Glomerular endothelial cell (primary cell): ENCODE data around the gene ANKRA2. TPM values are rescaled to one million over a fixed set of nuclear protein-coding genes. Genes with fewer than 3 reads are reported as not detected.
"Not testable (repeated sequence)": the region's sequence is repeated elsewhere in the genome, so short reads cannot be mapped to it uniquely, and the experiment has no call there.

Experiments
- DNase-seq: peaks from one replicate; pipeline ENCODE4 v3.0.0-alpha.2; 2011; ENCODE audit warnings: low read depth, low spot score; ENCODE audit errors: extremely low read depth
- total RNA-seq: library from RNA; depleted of rRNA; stranded (reverse); fragments of >200 nt; gene quantifications from 2 replicates; pipeline ENCODE4 v1.2.3, GENCODE V29; 2015

ANKRA2 gene
- total RNA-seq, 1 donor from 2014 or later = 11.8 TPM

GRCh38 chr5:73552642-73553041, 12.8 kb downstream of the ANKRA2 start:
- DNase-seq = no peak

- no peak for DNase-seq
These were observed 15.4 kb downstream of the ANKRA2 start for GRCh38 chr5:73550016-73550415.

- DNase-seq = no peak
These were observed 20.0 kb downstream of the ANKRA2 start for GRCh38 chr5:73545403-73545779.

GRCh38 chr5:73544429-73545402, 20.7 kb downstream of the ANKRA2 start:
- peak; percentile 80 for DNase-seq

GRCh38 chr5:73542020-73542419, 23.4 kb downstream of the ANKRA2 start:
- DNase-seq = no peak

- no peak for DNase-seq
These were observed 25.2 kb downstream of the ANKRA2 start for GRCh38 chr5:73540192-73540591.

- DNase-seq = no peak
These were observed 25.7 kb downstream of the ANKRA2 start for GRCh38 chr5:73539730-73540129.

- DNase-seq = no peak
These were observed 30.5 kb downstream of the ANKRA2 start for GRCh38 chr5:73534971-73535370.

- no peak for DNase-seq
These were observed 31.3 kb downstream of the ANKRA2 start for GRCh38 chr5:73534011-73534644.

- no peak for DNase-seq
These were observed 33.2 kb downstream of the ANKRA2 start for GRCh38 chr5:73532195-73532594.

- no peak for DNase-seq
These were observed 34.1 kb downstream of the ANKRA2 start for GRCh38 chr5:73531356-73531755.

GRCh38 chr5:73529081-73529480, 36.4 kb downstream of the ANKRA2 start:
- no peak for DNase-seq

- DNase-seq = no peak
These were observed 37.2 kb downstream of the ANKRA2 start for GRCh38 chr5:73528248-73528647.

- no peak for DNase-seq
These were observed 39.7 kb downstream of the ANKRA2 start for GRCh38 chr5:73525606-73526203.

GRCh38 chr5:73523861-73524260, 41.6 kb downstream of the ANKRA2 start:
- no peak for DNase-seq

GRCh38 chr5:73522989-73523388, 42.5 kb downstream of the ANKRA2 start:
- DNase-seq = no peak

GRCh38 chr5:73519531-73520283, 45.7 kb downstream of the ANKRA2 start:
- no peak for DNase-seq

- DNase-seq = no peak
These were observed 50.2 kb downstream of the ANKRA2 start for GRCh38 chr5:73515232-73515631.

- DNase-seq = no peak
These were observed 51.0 kb downstream of the ANKRA2 start for GRCh38 chr5:73514418-73514817.

GRCh38 chr5:73513996-73514395, 51.4 kb downstream of the ANKRA2 start:
- DNase-seq = no peak

- not testable (repeated sequence) for DNase-seq
These were observed 56.9 kb downstream of the ANKRA2 start for GRCh38 chr5:73508521-73508920.
